DND-41 (cell line): ENCODE results near the gene TSC22D1.

ENCODE experiments used
- ATAC-seq: fragments of 200-7000 bp; cut with Tn5 transposase; 3 replicates; pipeline ENCODE4 v1.9.1; 2021; ENCODE audit warnings: low read depth; ENCODE audit not compliant: insufficient read depth
- DNase-seq: peaks from one replicate; pipeline ENCODE4 v3.0.0-alpha.2; 2020
- H2AFZ ChIP-seq: 2 replicates; pipeline ENCODE4 v1.6.0; 2012; ENCODE audit warnings: low read depth, low read length
- H3K27ac ChIP-seq: 2 replicates; pipeline ENCODE4 v1.5.1; 2012; ENCODE audit warnings: low read length, inconsistent platforms
- H3K27me3 ChIP-seq: fragments of 200-600 bp; sonication (generic); 2 replicates; pipeline ENCODE4 v1.6.0; 2012; ENCODE audit warnings: low read length, mild to moderate bottlenecking, inconsistent platforms; ENCODE audit not compliant: insufficient read depth, poor library complexity
- H3K36me3 ChIP-seq: 2 replicates; pipeline ENCODE4 v1.5.1; 2012; ENCODE audit warnings: low read length, inconsistent platforms; ENCODE audit not compliant: insufficient read depth
- H3K4me1 ChIP-seq: 2 replicates; pipeline ENCODE4 v1.5.1; 2012; ENCODE audit warnings: mild to moderate bottlenecking, low read length; ENCODE audit not compliant: insufficient read depth
- H3K4me2 ChIP-seq: 2 replicates; pipeline ENCODE4 v1.6.0; 2012; ENCODE audit warnings: mild to moderate bottlenecking, moderate library complexity, low read length, inconsistent platforms; ENCODE audit not compliant: insufficient read depth
- H3K4me3 ChIP-seq, 2 experiments: fragments of 200-600 bp in 1 of 2; shearing (Covaris generic) in 1 of 2; 2 replicates each; pipeline ENCODE4 v1.5.1; 2012 to 2016; ENCODE audit warnings: inconsistent platforms in 2 of 2, low read length in 2 of 2, mild to moderate bottlenecking in 2 of 2, low read depth in 1 of 2, moderate library complexity in 1 of 2
- H3K79me2 ChIP-seq: 2 replicates; pipeline ENCODE4 v1.6.0; 2012; ENCODE audit warnings: low read length, inconsistent platforms; ENCODE audit not compliant: insufficient read depth
- H3K9ac ChIP-seq: 2 replicates; pipeline ENCODE4 v1.6.0; 2012; ENCODE audit warnings: low read depth, mild to moderate bottlenecking, inconsistent platforms, low read length, moderate library complexity
- H3K9me3 ChIP-seq: 2 replicates; pipeline ENCODE4 v1.5.1; 2012; ENCODE audit warnings: low read length, moderate library complexity, mild to moderate bottlenecking, inconsistent platforms; ENCODE audit not compliant: insufficient read depth, severe bottlenecking
- H4K20me1 ChIP-seq: 2 replicates; pipeline ENCODE4 v1.6.0; 2012; ENCODE audit warnings: low read length; ENCODE audit not compliant: insufficient read depth
- CTCF ChIP-seq: IDR thresholded peaks from 2 replicates; pipeline ENCODE4 v1.5.1; 2012; ENCODE audit warnings: borderline replicate concordance, low read length, moderate library complexity, mild to moderate bottlenecking; ENCODE audit not compliant: poor library complexity, severe bottlenecking; ENCODE audit errors: extremely low read depth
- EZH2 ChIP-seq: IDR thresholded peaks from 3 replicates; pipeline ENCODE4 v1.6.1; 2012; ENCODE audit warnings: borderline replicate concordance, low read depth, mild to moderate bottlenecking, moderate library complexity, low read length, inconsistent platforms; ENCODE audit not compliant: severe bottlenecking

TSC22D1 gene

GRCh38 chr13:44435142-44435918 is 140.8 kb downstream of the TSC22D1 start:
- H3K79me2 ChIP-seq: peaks cover 24% of the 10 kb centered on the region
- peak overlapping the region; percentile 89 for H3K27ac ChIP-seq
- H3K27me3 ChIP-seq: no peaks in the 10 kb centered on the region
- H3K4me3 ChIP-seq: peak overlapping the region; percentile 49 to 63
- H3K4me1 ChIP-seq: peaks cover 24% of the 10 kb centered on the region
- peaks cover 12% of the 10 kb centered on the region for H4K20me1 ChIP-seq
- H2AFZ ChIP-seq: peak overlapping the region; percentile 66
- no peaks in the 10 kb centered on the region for H3K9me3 ChIP-seq
- TF ChIP-seq CTCF (no peak), EZH2 (no peak)
- ATAC-seq (peak; percentile 77), DNase-seq (peak; percentile 98)
- H3K9ac ChIP-seq: peak overlapping the region; percentile 86
- peak overlapping the region; percentile 78 for H3K4me2 ChIP-seq
- peaks cover 22% of the 10 kb centered on the region for H3K36me3 ChIP-seq

- Histone ChIP-seq H3K4me2 (peak overlapping the region; percentile 78), H3K9me3 (no peaks in the 10 kb centered on the region), H3K36me3 (peaks cover 22% of the 10 kb centered on the region), H3K4me3 (peak overlapping the region; percentile 21 to 63; a peak in 3 of 4 replicates), H3K4me1 (peaks cover 24% of the 10 kb centered on the region), H3K27me3 (no peaks in the 10 kb centered on the region), H3K9ac (peak overlapping the region; percentile 86), H3K79me2 (peaks cover 24% of the 10 kb centered on the region), H4K20me1 (peaks cover 12% of the 10 kb centered on the region), H3K27ac (peak overlapping the region; percentile 89), H2AFZ (peak overlapping the region; percentile 66; the same call in 1 of the 2 replicates)
- ATAC-seq: no peak
- no peak for TF ChIP-seq EZH2
- TF ChIP-seq CTCF: no peak
- DNase-seq: no peak
These were observed 141.4 kb downstream of the TSC22D1 start for GRCh38 chr13:44434766-44435141.

- peak overlapping the region; percentile 86 for H3K9ac ChIP-seq
These were observed 142.0 kb downstream of the TSC22D1 start for GRCh38 chr13:44433863-44434765.

More at GRCh38 chr13:44433863-44434765, 142.0 kb downstream of the TSC22D1 start:
- TF ChIP-seq CTCF (no peak), EZH2 (no peak)
- peak overlapping the region in 1 of 2 experiments; percentile 63; a peak in 2 of 4 replicates for H3K4me3 ChIP-seq
- H3K4me1 ChIP-seq: peaks cover 24% of the 10 kb centered on the region
- H3K9me3 ChIP-seq: no peaks in the 10 kb centered on the region
- H3K27ac ChIP-seq: peak overlapping the region; percentile 89
- peaks cover 24% of the 10 kb centered on the region for H3K79me2 ChIP-seq
- DNase-seq (no peak), ATAC-seq (no peak)
- no peaks in the 10 kb centered on the region for H3K27me3 ChIP-seq
- peaks cover 12% of the 10 kb centered on the region for H4K20me1 ChIP-seq
- peaks cover 22% of the 10 kb centered on the region for H3K36me3 ChIP-seq
- no peak overlapping the region for H2AFZ ChIP-seq
- H3K4me2 ChIP-seq: peak overlapping the region; percentile 78
